ENCODE data around the gene LTBR. TPM values are rescaled to one million over a fixed set of nuclear protein-coding genes. Genes with fewer than 3 reads are reported as not detected.

LTBR gene
- total RNA-seq, 1 experiment from 2014 or later = 4.8 TPM

GRCh38 chr12:6363010-6363329, 21.0 kb upstream of the LTBR start:
- no peak overlapping the region for H2AFZ ChIP-seq (ENCODE audit: low read length)
- H2BK15ac ChIP-seq (ENCODE audit: low read depth, low read length) = no peak overlapping the region
- H4K91ac ChIP-seq (ENCODE audit: insufficient read length, low read depth, low read length) = no peak overlapping the region
- H2BK120ac ChIP-seq (ENCODE audit: low read depth, low read length, poor library complexity, severe bottlenecking) = no peak overlapping the region
- H3K23ac ChIP-seq (ENCODE audit: insufficient read length, low read depth, low read length) = no peak overlapping the region
- H3K4ac ChIP-seq (ENCODE audit: low read depth, low read length) = no peak overlapping the region
- no peak for TF ChIP-seq CTCF (conservative IDR thresholded peaks at IDR 0.05)
- no peak overlapping the region for H4K8ac ChIP-seq (replicated peaks; ENCODE audit: insufficient read length, low read depth, low read length)
- no peak overlapping the region for H3T11ph ChIP-seq (ENCODE audit: low read length)
- no CpG with 5 or more reads among the region's 4 CpGs for WGBS (ENCODE audit: extremely low coverage, insufficient read length, low lambda C conversion rate)
- H3K9ac ChIP-seq (ENCODE audit: extremely low read depth, insufficient read length, low read length) = no peak overlapping the region
- H3K4me1 ChIP-seq (ENCODE audit: insufficient read depth, low read length) = no peaks in the 10 kb centered on the region
- no peaks in the 10 kb centered on the region for H3K27me3 ChIP-seq (ENCODE audit: insufficient read depth, low read length)
- Mint-ChIP-seq H3K4me1 (peaks cover 7 to 10% of the 10 kb centered on the region in 2 experiments), H3K36me3 (ENCODE audit: insufficient read depth in 1 of 3, low read depth in 3 of 3) (peaks cover 24 to 68% (median 63%) of the 10 kb centered on the region in 3 experiments), H3K27me3 (ENCODE audit: low read depth) (no peaks in the 10 kb centered on the region), H3K9me3 (no peaks in the 10 kb centered on the region; a peak in 1 of 5 replicates), H3K4me3 (no peak overlapping the region), H3K27ac (no peak overlapping the region)
- H2BK5ac ChIP-seq (ENCODE audit: insufficient read length, low read length) = no peak overlapping the region
- peaks cover 2% of the 10 kb centered on the region; the same call in 1 of the 2 replicates for H3K79me2 ChIP-seq (ENCODE audit: insufficient read depth, low read length)
- H3K79me1 ChIP-seq (ENCODE audit: insufficient read depth, low read depth, low read length, poor library complexity, severe bottlenecking) = no peaks in the 10 kb centered on the region
- no peak overlapping the region for H4K5ac ChIP-seq (ENCODE audit: insufficient read length, low read depth, low read length)
- no peaks in the 10 kb centered on the region for H3K9me3 ChIP-seq (ENCODE audit: control insufficient read depth, low read depth, low read length)
- H3K18ac ChIP-seq (ENCODE audit: insufficient read length, low read depth, low read length) = no peak overlapping the region
- no peaks in the 10 kb centered on the region for H4K20me1 ChIP-seq (ENCODE audit: control insufficient read depth, insufficient read depth, insufficient read length)
- H3K23me2 ChIP-seq (ENCODE audit: insufficient read length, low read depth, low read length, poor library complexity, severe bottlenecking) = peaks cover 4% of the 10 kb centered on the region
- DNase-seq = no peak
- no peak overlapping the region for H2BK20ac ChIP-seq (ENCODE audit: low read depth, low read length, poor library complexity, severe bottlenecking)
- no peak overlapping the region for H3K27ac ChIP-seq (ENCODE audit: insufficient read length, low read depth, low read length)
- H2BK12ac ChIP-seq (ENCODE audit: insufficient read length, low read depth, low read length) = no peak overlapping the region
- H3K4me2 ChIP-seq (ENCODE audit: insufficient read depth, insufficient read length, low read length) = no peak overlapping the region
- H3K56ac ChIP-seq (ENCODE audit: insufficient read length, low read depth, low read length) = no peak overlapping the region
- H3K14ac ChIP-seq (ENCODE audit: insufficient read depth, low read length) = no peak overlapping the region
- H2AK5ac ChIP-seq (ENCODE audit: insufficient read length, low read length) = no peak overlapping the region

Data from H9 (cell line).